ENCODE measurements around the gene ADTRP.
A peak's percentile ranks its signal among the peaks of the same experiment; 100 is the strongest.

Gene ADTRP

GRCh38 chr6:11714116-11714797, 64.3 kb downstream of the ADTRP start:
- peak overlapping the region; percentile 100 for H3K27ac Mint-ChIP-seq
- H3K4me3 Mint-ChIP-seq: peak overlapping the region; percentile 77
- peaks cover 5% of the 10 kb centered on the region for H3K9me3 Mint-ChIP-seq
- no peaks in the 10 kb centered on the region for H3K27me3 Mint-ChIP-seq
- peaks cover 21% of the 10 kb centered on the region for H3K36me3 Mint-ChIP-seq
- H3K4me1 Mint-ChIP-seq: peaks cover 86% of the 10 kb centered on the region

- H3K4me3 Mint-ChIP-seq: peak overlapping the region; percentile 77
- H3K27ac Mint-ChIP-seq: peak overlapping the region; percentile 100
- H3K9me3 Mint-ChIP-seq: peaks cover 10% of the 10 kb centered on the region
- peaks cover 16% of the 10 kb centered on the region for H3K36me3 Mint-ChIP-seq
- no peaks in the 10 kb centered on the region for H3K27me3 Mint-ChIP-seq
- peaks cover 89% of the 10 kb centered on the region for H3K4me1 Mint-ChIP-seq
Measured at GRCh38 chr6:11712760-11713159, 65.8 kb downstream of the ADTRP start.

- Mint-ChIP-seq H3K27me3 (no peaks in the 10 kb centered on the region), H3K27ac (peak overlapping the region; percentile 100), H3K4me3 (peak overlapping the region; percentile 77), H3K4me1 (peaks cover 89% of the 10 kb centered on the region), H3K36me3 (peaks cover 11% of the 10 kb centered on the region), H3K9me3 (peaks cover 10% of the 10 kb centered on the region)
Measured at GRCh38 chr6:11711984-11712711, 66.5 kb downstream of the ADTRP start.

DNA sequence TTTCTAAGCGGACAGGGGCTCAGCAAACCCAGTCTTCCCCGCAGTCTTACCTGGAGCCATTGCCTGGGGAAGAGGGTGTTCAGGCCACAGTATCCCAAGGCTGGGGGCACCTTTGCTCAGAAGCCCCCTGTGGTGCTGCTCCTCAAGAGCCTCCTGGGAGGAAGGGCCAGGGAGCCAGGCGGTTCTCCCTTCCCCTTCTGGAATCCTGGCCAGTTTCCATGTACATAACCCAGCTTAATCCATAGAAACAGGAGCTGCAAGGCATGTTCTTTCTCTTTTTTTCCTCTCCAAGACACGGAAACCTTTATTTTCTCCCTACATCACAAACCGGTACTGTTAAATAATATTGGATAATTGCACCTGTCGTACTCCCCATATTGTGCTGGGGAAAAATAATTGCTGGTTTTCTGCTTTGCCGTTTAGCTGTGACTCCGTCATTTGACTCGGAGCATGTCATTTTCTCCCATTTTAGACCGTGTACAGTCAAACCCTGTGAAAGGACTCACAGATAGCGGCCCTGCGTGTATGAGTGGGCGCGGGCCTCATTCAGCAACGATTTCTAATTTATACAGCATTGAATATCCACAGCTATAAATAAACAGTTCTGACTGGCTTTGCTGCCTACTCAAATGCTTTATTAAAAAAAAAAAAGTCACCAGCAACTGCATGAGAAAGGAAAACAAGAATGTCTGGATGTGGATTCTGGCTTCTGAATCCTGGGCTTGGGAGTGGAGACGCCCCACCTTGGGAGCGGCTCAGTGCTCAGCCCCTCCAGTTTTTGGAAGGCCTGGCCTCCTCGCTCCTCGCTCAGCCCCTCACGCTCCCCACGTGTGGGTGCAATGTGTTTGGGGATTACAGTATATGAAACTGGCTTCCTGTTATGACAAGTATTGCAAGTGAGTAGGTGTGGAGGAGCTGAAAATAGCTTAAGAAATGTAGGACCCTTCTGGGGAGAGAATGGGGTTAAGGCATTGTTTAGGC, 67.3 kb downstream of the ADTRP start:
- H3K27me3 Mint-ChIP-seq: no peaks in the 10 kb centered on the region
- peak overlapping the region; percentile 100 for H3K27ac Mint-ChIP-seq
- peaks cover 10% of the 10 kb centered on the region for H3K36me3 Mint-ChIP-seq
- peaks cover 10% of the 10 kb centered on the region for H3K9me3 Mint-ChIP-seq
- H3K4me1 Mint-ChIP-seq: peaks cover 94% of the 10 kb centered on the region
- H3K4me3 Mint-ChIP-seq: peak overlapping the region; percentile 77

GRCh38 chr6:11710311-11710761, 68.3 kb downstream of the ADTRP start:
- H3K36me3 Mint-ChIP-seq: peaks cover 10% of the 10 kb centered on the region
- peaks cover 89% of the 10 kb centered on the region for H3K4me1 Mint-ChIP-seq
- H3K27ac Mint-ChIP-seq: peak overlapping the region; percentile 100
- no peaks in the 10 kb centered on the region for H3K27me3 Mint-ChIP-seq
- peak overlapping the region; percentile 77 for H3K4me3 Mint-ChIP-seq
- peaks cover 10% of the 10 kb centered on the region for H3K9me3 Mint-ChIP-seq

- H3K4me3 Mint-ChIP-seq: no peak overlapping the region
- H3K9me3 Mint-ChIP-seq: peaks cover 10% of the 10 kb centered on the region
- H3K4me1 Mint-ChIP-seq: peaks cover 76% of the 10 kb centered on the region
- peaks cover 4% of the 10 kb centered on the region for H3K36me3 Mint-ChIP-seq
- no peak overlapping the region for H3K27ac Mint-ChIP-seq
- no peaks in the 10 kb centered on the region for H3K27me3 Mint-ChIP-seq
Measured at GRCh38 chr6:11706171-11706570, 72.4 kb downstream of the ADTRP start.

DNA sequence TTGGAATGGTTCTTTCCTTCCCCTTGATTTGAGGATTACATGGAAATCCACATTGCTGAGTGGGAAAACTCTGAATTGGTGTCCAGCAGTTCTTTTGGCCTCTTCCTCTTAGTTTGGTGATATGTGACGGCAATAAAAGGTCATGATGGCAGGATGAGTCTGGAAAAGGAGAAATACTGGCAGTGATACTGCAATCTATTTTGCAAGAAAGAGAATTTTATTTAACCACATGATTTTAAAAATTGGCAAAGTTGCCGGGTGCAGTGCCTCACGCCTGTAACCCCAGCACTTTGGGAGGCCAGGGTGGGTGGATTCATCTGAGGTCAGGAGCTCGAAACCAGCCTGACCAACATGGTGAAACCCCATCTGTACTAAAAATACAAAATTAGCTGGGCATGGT, 73.1 kb downstream of the ADTRP start:
- no peaks in the 10 kb centered on the region for H3K27me3 Mint-ChIP-seq
- peaks cover 4% of the 10 kb centered on the region for H3K36me3 Mint-ChIP-seq
- H3K4me3 Mint-ChIP-seq: no peak overlapping the region
- H3K4me1 Mint-ChIP-seq: peaks cover 72% of the 10 kb centered on the region
- H3K9me3 Mint-ChIP-seq: peaks cover 9% of the 10 kb centered on the region
- H3K27ac Mint-ChIP-seq: peak overlapping the region; percentile 59

DNA sequence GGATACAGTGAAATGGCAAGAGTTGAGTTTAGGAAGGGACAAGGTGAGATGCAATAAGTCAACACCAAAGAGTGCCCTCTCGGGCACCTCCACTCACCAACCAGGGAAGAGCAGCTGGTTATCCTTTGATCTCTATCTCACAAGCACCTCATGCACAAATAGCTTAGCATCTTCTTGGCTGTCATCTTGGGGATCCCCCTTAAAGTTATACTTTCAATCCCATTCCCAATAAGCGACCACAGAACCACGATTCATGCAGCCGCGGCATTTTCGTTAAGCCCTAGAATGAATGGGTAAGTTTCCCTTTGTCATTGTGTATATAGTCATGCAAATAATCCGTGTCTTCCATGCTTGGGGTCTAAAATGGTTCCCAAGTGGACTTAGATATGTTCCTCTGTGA, 73.5 kb downstream of the ADTRP start:
- H3K4me3 Mint-ChIP-seq: no peak overlapping the region
- H3K36me3 Mint-ChIP-seq: no peaks in the 10 kb centered on the region
- H3K4me1 Mint-ChIP-seq: peaks cover 69% of the 10 kb centered on the region
- peaks cover 5% of the 10 kb centered on the region for H3K9me3 Mint-ChIP-seq
- H3K27ac Mint-ChIP-seq: peak overlapping the region; percentile 59
- H3K27me3 Mint-ChIP-seq: no peaks in the 10 kb centered on the region

DNA sequence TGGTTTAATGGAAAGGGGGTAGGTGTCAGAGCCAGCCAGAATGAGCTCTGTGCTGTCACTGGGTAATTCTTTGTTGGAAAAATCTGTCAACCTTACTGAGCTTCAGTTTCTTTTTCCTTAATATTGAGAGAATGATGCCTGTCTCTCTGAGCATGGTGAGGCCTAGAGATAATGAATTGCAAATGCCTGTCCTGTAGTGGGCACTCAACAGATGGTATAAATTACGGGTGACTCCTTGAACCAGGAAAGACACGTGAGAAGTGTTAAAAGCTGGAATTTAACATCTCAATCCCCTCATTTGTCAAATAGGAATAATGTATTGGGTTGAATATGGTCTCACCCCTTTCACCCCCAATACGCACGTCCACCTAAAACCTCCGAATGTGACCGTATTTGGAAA, 74.9 kb downstream of the ADTRP start:
- H3K4me3 Mint-ChIP-seq: no peak overlapping the region
- H3K27me3 Mint-ChIP-seq: no peaks in the 10 kb centered on the region
- H3K36me3 Mint-ChIP-seq: no peaks in the 10 kb centered on the region
- H3K27ac Mint-ChIP-seq: peak overlapping the region; percentile 66
- peaks cover 67% of the 10 kb centered on the region for H3K4me1 Mint-ChIP-seq
- H3K9me3 Mint-ChIP-seq: peaks cover 2% of the 10 kb centered on the region

GRCh38 chr6:11702500-11703130, 76.0 kb downstream of the ADTRP start:
- Mint-ChIP-seq H3K27ac (peak overlapping the region; percentile 52), H3K27me3 (no peaks in the 10 kb centered on the region), H3K9me3 (no peaks in the 10 kb centered on the region), H3K4me1 (peaks cover 56% of the 10 kb centered on the region), H3K4me3 (no peak overlapping the region), H3K36me3 (no peaks in the 10 kb centered on the region)

- H3K9me3 Mint-ChIP-seq: no peaks in the 10 kb centered on the region
- H3K4me3 Mint-ChIP-seq: no peak overlapping the region
- H3K27ac Mint-ChIP-seq: peak overlapping the region; percentile 52
- H3K4me1 Mint-ChIP-seq: peaks cover 53% of the 10 kb centered on the region
- H3K36me3 Mint-ChIP-seq: no peaks in the 10 kb centered on the region
- H3K27me3 Mint-ChIP-seq: no peaks in the 10 kb centered on the region
Measured at GRCh38 chr6:11702089-11702488, 76.5 kb downstream of the ADTRP start.

DNA sequence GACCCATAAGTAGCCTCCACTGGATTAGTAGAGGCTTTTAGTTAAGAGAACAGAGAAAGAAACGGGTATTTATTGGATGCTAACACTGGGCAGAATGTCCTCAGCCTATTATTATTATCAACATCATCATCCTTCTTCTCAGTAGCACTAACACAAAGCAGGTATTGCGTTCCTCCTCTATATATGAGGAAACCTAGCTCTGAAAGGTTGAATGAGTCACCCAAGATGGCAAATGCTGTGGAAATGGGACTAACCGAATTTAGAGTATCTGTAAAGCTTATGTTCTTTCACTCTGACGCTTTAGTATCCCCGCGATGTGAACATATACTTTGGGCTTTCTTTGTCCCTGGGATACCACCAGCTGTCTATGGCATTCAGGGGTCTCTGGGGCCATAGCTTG, 77.0 kb downstream of the ADTRP start:
- Mint-ChIP-seq H3K27me3 (no peaks in the 10 kb centered on the region), H3K4me1 (peaks cover 49% of the 10 kb centered on the region), H3K4me3 (no peak overlapping the region), H3K27ac (peak overlapping the region; percentile 57), H3K9me3 (no peaks in the 10 kb centered on the region), H3K36me3 (no peaks in the 10 kb centered on the region)

DNA sequence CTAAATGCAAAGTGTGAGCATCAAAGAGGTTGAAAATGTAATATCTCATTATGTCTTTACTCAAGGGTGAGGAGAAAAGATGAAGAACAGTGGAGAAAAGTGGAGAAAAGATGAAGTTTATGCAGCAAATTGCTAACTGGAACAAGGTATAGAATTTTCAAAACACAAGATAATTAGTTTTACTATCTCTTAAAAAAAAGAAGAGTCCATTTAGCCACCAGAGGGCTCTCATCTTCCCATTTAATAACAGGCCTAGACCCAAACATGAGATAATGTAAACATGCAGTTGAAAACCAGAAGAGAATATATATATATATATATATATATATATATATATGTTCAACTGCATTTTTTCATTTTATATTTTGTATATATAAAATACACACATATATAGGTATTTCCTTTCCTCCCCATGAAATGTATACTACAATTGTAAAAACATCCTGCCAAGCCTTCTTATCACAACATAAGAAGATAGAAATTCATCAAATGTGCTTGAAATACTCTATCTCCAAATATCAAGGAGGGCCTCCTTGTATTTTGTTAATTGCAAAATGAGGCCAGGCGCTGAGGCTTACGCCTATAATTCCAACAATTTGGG, 78.4 kb downstream of the ADTRP start:
- H3K4me3 Mint-ChIP-seq: no peak overlapping the region
- H3K27me3 Mint-ChIP-seq: no peaks in the 10 kb centered on the region
- no peaks in the 10 kb centered on the region for H3K36me3 Mint-ChIP-seq
- peaks cover 41% of the 10 kb centered on the region for H3K4me1 Mint-ChIP-seq
- no peaks in the 10 kb centered on the region for H3K9me3 Mint-ChIP-seq
- H3K27ac Mint-ChIP-seq: no peak overlapping the region

DNA sequence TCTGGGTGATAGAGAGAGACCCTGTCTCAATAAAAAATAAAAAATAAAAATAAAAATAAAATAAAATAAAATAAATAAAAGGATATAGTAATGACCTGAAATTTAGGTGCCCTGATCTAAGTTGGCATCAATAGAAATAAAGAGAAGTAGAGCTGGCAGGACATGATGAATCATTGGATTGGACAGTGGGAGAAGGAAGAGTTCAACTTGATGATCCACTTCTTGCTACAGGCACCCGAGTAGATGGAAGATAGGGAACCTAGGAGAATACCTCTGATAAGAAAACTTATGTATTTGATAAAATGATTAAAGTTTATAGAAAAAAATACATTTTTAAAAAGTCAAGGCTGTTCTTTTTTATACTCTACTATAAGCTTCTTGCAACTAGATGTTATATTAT, 79.0 kb downstream of the ADTRP start:
- H3K27ac Mint-ChIP-seq: no peak overlapping the region
- no peaks in the 10 kb centered on the region for H3K9me3 Mint-ChIP-seq
- H3K4me1 Mint-ChIP-seq: peaks cover 36% of the 10 kb centered on the region
- H3K4me3 Mint-ChIP-seq: no peak overlapping the region
- no peaks in the 10 kb centered on the region for H3K27me3 Mint-ChIP-seq
- H3K36me3 Mint-ChIP-seq: no peaks in the 10 kb centered on the region
